GM18858 (cell line): ENCODE measurements around the gene TEX22.
"Not testable (repeated sequence)": the region's sequence is repeated elsewhere in the genome, so short reads cannot be mapped to it uniquely, and the experiment has no call there.

ENCODE experiments used
- ATAC-seq: cut with Tn5 transposase; IDR thresholded peaks from one replicate; pipeline ENCODE4 v1.9.1; 2021; ENCODE audit not compliant: unreplicated experiment

TEX22 gene

GRCh38 chr14:105398044-105398725 is at the start of gene TEX22:
TEX22 (plus strand) TSS chr14:105398538; CDS start chr14:105399341, 803 bp downstream.
- peak; percentile 60 for ATAC-seq

GRCh38 chr14:105348945-105349699 is 49.2 kb upstream of the TEX22 start:
- no peak for ATAC-seq

GRCh38 chr14:105349992-105350391 is 48.3 kb upstream of the TEX22 start:
- no peak for ATAC-seq

GRCh38 chr14:105350450-105351244 is 47.7 kb upstream of the TEX22 start:
- ATAC-seq: no peak

GRCh38 chr14:105351410-105351809 is 46.9 kb upstream of the TEX22 start:
- ATAC-seq: no peak

- no peak for ATAC-seq
These were observed 46.2 kb upstream of the TEX22 start for GRCh38 chr14:105351920-105352851.

GRCh38 chr14:105353136-105353535 is 45.2 kb upstream of the TEX22 start:
- ATAC-seq: no peak

- no peak for ATAC-seq
These were observed 43.8 kb upstream of the TEX22 start for GRCh38 chr14:105354541-105354940.

GRCh38 chr14:105355049-105355575 is 43.2 kb upstream of the TEX22 start:
- ATAC-seq: no peak

GRCh38 chr14:105355850-105356604 is 42.3 kb upstream of the TEX22 start:
- no peak for ATAC-seq

- no peak for ATAC-seq
These were observed 41.4 kb upstream of the TEX22 start for GRCh38 chr14:105356927-105357326.

- no peak for ATAC-seq
These were observed 40.7 kb upstream of the TEX22 start for GRCh38 chr14:105357626-105358025.

- ATAC-seq: no peak
These were observed 40.0 kb upstream of the TEX22 start for GRCh38 chr14:105358140-105358846.

GRCh38 chr14:105358943-105359342 is 39.4 kb upstream of the TEX22 start:
- ATAC-seq: no peak

GRCh38 chr14:105361412-105361811 is 36.9 kb upstream of the TEX22 start:
- ATAC-seq: not testable (repeated sequence)

- ATAC-seq: no peak
These were observed 34.3 kb upstream of the TEX22 start for GRCh38 chr14:105363847-105364708.

- no peak for ATAC-seq
These were observed 33.2 kb upstream of the TEX22 start for GRCh38 chr14:105365101-105365500.

- ATAC-seq: no peak
These were observed 32.7 kb upstream of the TEX22 start for GRCh38 chr14:105365681-105366080.
